Activated CD8-positive, alpha-beta T cell treated with anti-CD3 and anti-CD28 coated beads for 36 hours (primary cell): ENCODE measurements around the gene PRKAG2. TPM values are rescaled to one million over a fixed set of nuclear protein-coding genes. Genes with fewer than 3 reads are reported as not detected.

Source experiments
- ATAC-seq: fragments of 200-7000 bp; cut with Tn5 transposase; one replicate; pipeline ENCODE4 v1.10.0; 2021; ENCODE audit warnings: mild to moderate bottlenecking, moderate library complexity
- CTCF ChIA-PET: fragments of 350-600 bp; sonication (Branson Sonifier 250); formaldehyde crosslinking; loops from one replicate; lab custom pipeline; 2021; ENCODE audit warnings: antibody characterized with exemption; lab: Charles Lee
- POLR2A ChIA-PET: fragments of 350-600 bp; sonication (Branson Sonifier 250); formaldehyde crosslinking; loops from one replicate; lab custom pipeline; 2021; ENCODE audit warnings: antibody characterized with exemption; lab: Charles Lee
- DNase-seq: peaks from one replicate; pipeline ENCODE4 v3.0.0-alpha.2; 2020
- H3K27ac Mint-ChIP-seq: one replicate; pipeline ENCODE4 v1.8.0; 2021; ENCODE audit warnings: mild to moderate bottlenecking, mixed read lengths
- H3K27me3 Mint-ChIP-seq: one replicate; pipeline ENCODE4 v1.8.0; 2021; ENCODE audit warnings: mixed read lengths
- H3K36me3 Mint-ChIP-seq: one replicate; pipeline ENCODE4 v1.8.0; 2021; ENCODE audit warnings: low read depth, mixed read lengths
- H3K4me1 Mint-ChIP-seq: one replicate; pipeline ENCODE4 v1.8.0; 2021; ENCODE audit warnings: low read depth, mixed read lengths
- H3K4me3 Mint-ChIP-seq: one replicate; pipeline ENCODE4 v1.8.0; 2021; ENCODE audit warnings: mild to moderate bottlenecking, moderate library complexity, mixed read lengths
- H3K9me3 Mint-ChIP-seq: one replicate; pipeline ENCODE4 v1.8.0; 2021; ENCODE audit warnings: mixed read lengths
- CTCF ChIP-seq: fragments of 200-600 bp; IDR thresholded peaks from one replicate; pipeline ENCODE4 v1.8.0; 2022; ENCODE audit warnings: antibody characterized with exemption, mild to moderate bottlenecking
- intact Hi-C: fragments of 100-400 bp; cut with micrococcal nuclease; formaldehyde crosslinking; loops from one replicate; pipeline ENCODE4 v1.10.0; 2022
- total RNA-seq, 2 experiments: library from RNA; stranded (reverse); gene quantifications; one replicate each; pipeline ENCODE4 v1.2.3, GENCODE V29; 2021

PRKAG2 gene
- total RNA-seq, 2 experiments from 2014 or later: 17.0 to 19.2 TPM

GRCh38 chr7:151807846-151808245 lies 69.1 kb downstream of the PRKAG2 start:
- H3K9me3 Mint-ChIP-seq: no peaks in the 10 kb centered on the region
- H3K36me3 Mint-ChIP-seq: no peaks in the 10 kb centered on the region
- H3K4me1 Mint-ChIP-seq: no peaks in the 10 kb centered on the region
- TF ChIP-seq CTCF: no peak
- no peaks in the 10 kb centered on the region for H3K27me3 Mint-ChIP-seq
- POLR2A ChIA-PET: interaction anchor here (0.6 kb wide), 1 partner anchor 105 kb away, joined by 3 read pairs; no protein-coding TSS in a partner anchor
- intact Hi-C loops: no loop called here
- no peak for ATAC-seq
- DNase-seq: no peak
- no peak overlapping the region for H3K27ac Mint-ChIP-seq
- H3K4me3 Mint-ChIP-seq: no peak overlapping the region
- CTCF ChIA-PET: interaction anchor here (1.1 kb wide), 1 partner anchor 26 kb away, joined by 4 read pairs; no protein-coding TSS in a partner anchor

DNA sequence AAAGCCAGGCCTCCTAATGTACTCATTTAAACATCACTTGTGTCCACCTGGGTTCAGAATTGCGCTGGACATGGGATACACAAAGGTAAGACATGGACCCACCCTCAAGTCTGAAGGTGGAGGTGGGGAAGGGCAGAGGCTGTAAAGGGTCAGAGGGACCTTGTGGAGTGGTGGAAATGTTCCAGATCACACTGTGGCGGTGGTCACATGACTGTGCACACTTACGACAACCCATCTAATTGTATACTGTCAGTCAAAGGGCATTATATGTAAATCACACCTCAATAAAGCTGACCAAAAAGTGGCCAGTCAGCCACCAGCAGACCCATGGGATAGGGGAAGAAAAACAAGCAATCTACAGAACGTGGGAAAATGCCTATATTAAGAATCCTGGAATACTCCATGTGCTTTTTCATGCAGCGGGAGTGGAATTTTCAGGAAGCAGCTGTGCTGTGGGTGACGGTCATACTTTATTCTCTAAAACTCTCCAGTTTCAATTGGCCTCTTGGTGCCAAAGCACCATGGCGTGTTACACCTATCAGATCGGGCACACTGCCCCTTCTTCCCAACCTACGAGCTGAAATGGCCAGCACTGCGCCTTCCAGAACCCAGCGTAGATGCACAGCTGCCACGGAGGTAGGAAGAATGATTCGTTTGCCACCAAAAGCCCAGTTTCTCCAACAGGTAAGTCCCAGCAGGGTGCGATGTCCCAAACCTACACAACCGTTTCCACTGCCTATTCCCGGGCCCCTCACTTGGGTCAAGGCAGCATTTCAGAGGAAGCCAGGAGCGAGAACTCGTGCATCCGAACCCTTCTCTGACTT lies 69.8 kb downstream of the PRKAG2 start:
- Mint-ChIP-seq H3K4me1 (no peaks in the 10 kb centered on the region), H3K27ac (no peak overlapping the region), H3K4me3 (no peak overlapping the region), H3K9me3 (no peaks in the 10 kb centered on the region), H3K36me3 (no peaks in the 10 kb centered on the region), H3K27me3 (no peaks in the 10 kb centered on the region)
- CTCF ChIA-PET: interaction anchor here (1.1 kb wide), 1 partner anchor 25 kb away, joined by 4 read pairs; no protein-coding TSS in a partner anchor
- POLR2A ChIA-PET: interaction anchor here (0.6 to 1.4 kb wide), 2 partner anchors 19 to 105 kb away, joined by 3 to 5 read pairs; no protein-coding TSS in a partner anchor
- intact Hi-C loops: no loop called here
- DNase-seq: no peak
- no peak for ATAC-seq
- no peak for TF ChIP-seq CTCF

GRCh38 chr7:151806204-151806603 lies 70.7 kb downstream of the PRKAG2 start:
- ATAC-seq (no peak), DNase-seq (no peak)
- Mint-ChIP-seq H3K9me3 (no peaks in the 10 kb centered on the region), H3K4me3 (no peak overlapping the region), H3K27ac (no peak overlapping the region), H3K27me3 (no peaks in the 10 kb centered on the region), H3K4me1 (no peaks in the 10 kb centered on the region), H3K36me3 (no peaks in the 10 kb centered on the region)
- POLR2A ChIA-PET: interaction anchor here (1.4 kb wide), 1 partner anchor 20 kb away, joined by 5 read pairs; no protein-coding TSS in a partner anchor
- no peak for TF ChIP-seq CTCF
- CTCF ChIA-PET: interaction anchor here (1.9 kb wide), 1 partner anchor 23 kb away, joined by 5 read pairs; no protein-coding TSS in a partner anchor
- intact Hi-C loops: no loop called here

DNA sequence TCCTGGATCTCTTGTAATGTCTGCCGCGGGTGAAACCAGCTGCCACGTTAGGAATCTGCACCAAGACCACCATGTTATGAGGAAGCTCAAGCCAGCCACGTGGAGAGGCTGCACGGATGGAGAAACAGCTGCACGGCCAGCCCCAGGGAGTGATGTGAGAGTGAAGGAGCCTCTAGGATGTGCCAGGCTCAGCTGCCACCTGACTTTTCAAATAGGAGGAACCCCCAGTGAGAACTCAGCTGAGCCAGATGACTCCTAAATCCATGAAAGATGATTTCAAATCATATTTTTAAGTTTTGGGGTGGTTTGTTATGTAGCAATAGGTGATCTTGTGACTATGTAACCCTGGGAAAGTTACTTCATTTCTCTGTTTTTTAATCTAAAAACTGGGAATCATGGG lies 71.7 kb downstream of the PRKAG2 start:
- no peak for DNase-seq
- POLR2A ChIA-PET: no interaction called here
- CTCF ChIA-PET: interaction anchor here (0.7 to 1.9 kb wide), 2 partner anchors 10 to 22 kb away, joined by 3 to 5 read pairs; no protein-coding TSS in a partner anchor

More for the DNA sequence above, 71.7 kb downstream of the PRKAG2 start:
- no peaks in the 10 kb centered on the region for H3K36me3 Mint-ChIP-seq
- H3K27me3 Mint-ChIP-seq: no peaks in the 10 kb centered on the region
- no peak overlapping the region for H3K4me3 Mint-ChIP-seq
- TF ChIP-seq CTCF: no peak
- H3K9me3 Mint-ChIP-seq: no peaks in the 10 kb centered on the region
- H3K27ac Mint-ChIP-seq: no peak overlapping the region
- no peaks in the 10 kb centered on the region for H3K4me1 Mint-ChIP-seq
- ATAC-seq: no peak
- intact Hi-C loops: no loop called here
